ACC112 (cell line): ENCODE measurements around the gene UNC93B1.
A peak's percentile ranks its signal among the peaks of the same experiment; 100 is the strongest.
"Not testable (repeated sequence)": the region's sequence is repeated elsewhere in the genome, so short reads cannot be mapped to it uniquely, and the experiment has no call there.

Source experiments
- H2AFZ ChIP-seq: fragments of 200-600 bp; sonication (generic); one replicate; pipeline ENCODE4 v1.6.0; 2017; ENCODE audit warnings: antibody characterized with exemption, low read length; ENCODE audit not compliant: unreplicated experiment
- H3K27ac ChIP-seq: fragments of 200-600 bp; sonication (generic); 2 replicates; pipeline ENCODE4 v1.5.1; 2014; ENCODE audit warnings: low read depth, mild to moderate bottlenecking, antibody characterized with exemption, low read length, moderate library complexity
- H3K27me3 ChIP-seq: fragments of 200-600 bp; sonication (generic); 2 replicates; pipeline ENCODE4 v1.6.1; 2014; ENCODE audit warnings: mild to moderate bottlenecking, antibody characterized with exemption, low read length, moderate library complexity, mixed read lengths; ENCODE audit not compliant: insufficient read depth
- H3K36me3 ChIP-seq: fragments of 200-600 bp; sonication (generic); 2 replicates; pipeline ENCODE4 v1.6.1; 2016; ENCODE audit warnings: mild to moderate bottlenecking, antibody characterized with exemption, low read length, moderate library complexity, mixed read lengths; ENCODE audit not compliant: insufficient read depth
- H3K4me1 ChIP-seq: fragments of 200-600 bp; sonication (generic); one replicate; pipeline ENCODE4 v1.6.1; 2016; ENCODE audit warnings: low read length, mixed read lengths; ENCODE audit not compliant: insufficient read depth, unreplicated experiment, control insufficient read depth
- H3K4me3 ChIP-seq: fragments of 200-600 bp; sonication (generic); 2 replicates; pipeline ENCODE4 v1.5.1; 2014; ENCODE audit warnings: mild to moderate bottlenecking, low read depth, low read length
- H3K79me2 ChIP-seq: fragments of 200-600 bp; sonication (generic); one replicate; pipeline ENCODE4 v1.6.0; 2016; ENCODE audit warnings: low read length; ENCODE audit not compliant: control insufficient read depth, unreplicated experiment, insufficient read depth

UNC93B1 gene

GRCh38 chr11:67978766-67979418 lies 25.0 kb downstream of the UNC93B1 start:
- not testable (repeated sequence) for H3K27ac ChIP-seq, H2AFZ ChIP-seq, H3K79me2 ChIP-seq, H3K4me3 ChIP-seq, H3K4me1 ChIP-seq, H3K36me3 ChIP-seq
- H3K27me3 ChIP-seq: peaks cover 18% of the 10 kb centered on the region; the same call in 1 of the 2 replicates

- not testable (repeated sequence) for H3K79me2 ChIP-seq, H2AFZ ChIP-seq, H3K27ac ChIP-seq, H3K36me3 ChIP-seq, H3K4me3 ChIP-seq, H3K4me1 ChIP-seq
- H3K27me3 ChIP-seq: peaks cover 18% of the 10 kb centered on the region; the same call in 1 of the 2 replicates
Observed at GRCh38 chr11:67974746-67975145, 29.2 kb downstream of the UNC93B1 start.

- H3K79me2 ChIP-seq, H3K27me3 ChIP-seq, H3K4me3 ChIP-seq, H2AFZ ChIP-seq, H3K27ac ChIP-seq, H3K4me1 ChIP-seq, H3K36me3 ChIP-seq: not testable (repeated sequence)
Observed at GRCh38 chr11:67965830-67966348, 38.0 kb downstream of the UNC93B1 start.

DNA sequence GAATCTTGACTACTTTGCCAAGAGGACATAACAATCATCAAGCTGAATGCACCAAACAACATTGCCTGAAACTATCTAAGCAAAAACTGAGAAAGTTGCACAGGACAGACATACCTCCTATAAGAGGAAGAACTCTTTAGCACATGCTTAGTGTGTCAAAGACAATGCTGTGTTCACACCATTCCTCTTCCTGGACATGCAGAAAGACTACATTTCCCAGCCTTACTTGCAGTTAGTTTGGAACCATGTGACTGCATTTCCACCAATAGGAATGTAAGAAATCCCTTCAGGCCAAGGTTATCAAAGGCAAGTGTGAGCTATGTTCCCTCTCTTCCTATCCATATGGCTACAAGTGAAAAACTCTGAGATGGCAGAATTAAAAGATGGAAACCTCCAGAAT lies 39.2 kb downstream of the UNC93B1 start:
- not testable (repeated sequence) for H3K27ac ChIP-seq, H3K79me2 ChIP-seq, H3K27me3 ChIP-seq, H3K4me3 ChIP-seq, H3K4me1 ChIP-seq, H2AFZ ChIP-seq, H3K36me3 ChIP-seq

DNA sequence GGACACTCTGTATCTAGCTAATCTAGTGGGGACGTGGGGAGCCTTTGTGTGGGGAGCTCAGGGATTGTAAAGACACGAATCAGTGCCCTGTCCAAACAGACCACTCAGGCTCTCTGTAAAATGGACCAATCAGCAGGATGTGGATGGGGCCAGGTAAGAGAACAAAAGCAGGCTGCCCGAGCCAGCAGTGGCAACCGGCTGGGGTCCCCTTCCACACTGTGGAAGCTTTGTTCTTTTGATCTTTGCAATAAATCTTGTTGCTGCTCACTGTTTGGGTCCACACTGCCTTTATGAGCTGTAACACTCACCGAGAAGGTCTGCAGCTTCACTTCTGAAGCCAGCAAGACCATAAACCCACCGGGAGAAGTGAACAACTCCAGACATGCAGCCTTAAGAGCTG lies 40.0 kb downstream of the UNC93B1 start:
- not testable (repeated sequence) for H3K27me3 ChIP-seq, H3K4me1 ChIP-seq, H3K4me3 ChIP-seq, H3K27ac ChIP-seq, H3K79me2 ChIP-seq, H2AFZ ChIP-seq, H3K36me3 ChIP-seq

DNA sequence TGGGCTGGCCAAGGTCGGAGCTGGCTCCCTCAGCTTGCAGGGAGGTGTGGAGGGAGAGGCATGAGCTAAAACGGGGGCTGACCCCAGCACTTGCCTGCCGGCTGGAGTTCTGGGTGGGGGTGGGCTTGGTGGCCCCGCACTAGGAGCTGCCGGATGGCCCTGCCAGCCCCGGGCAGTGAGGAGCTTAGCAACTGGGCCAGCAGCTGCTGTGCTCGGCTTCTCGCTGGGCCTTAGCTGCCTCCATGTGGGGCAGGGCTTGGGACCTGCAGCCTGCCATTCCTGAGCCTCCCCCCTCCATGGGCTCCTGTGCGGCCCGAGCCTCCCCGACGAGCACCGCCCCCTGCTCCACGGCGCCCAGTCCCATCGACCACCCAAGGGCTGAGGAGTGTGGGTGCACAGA lies 40.7 kb downstream of the UNC93B1 start:
- not testable (repeated sequence) for H3K79me2 ChIP-seq, H3K27ac ChIP-seq, H3K36me3 ChIP-seq, H3K4me1 ChIP-seq, H3K4me3 ChIP-seq, H2AFZ ChIP-seq, H3K27me3 ChIP-seq

- H3K27me3 ChIP-seq, H2AFZ ChIP-seq, H3K27ac ChIP-seq, H3K4me1 ChIP-seq, H3K4me3 ChIP-seq, H3K79me2 ChIP-seq, H3K36me3 ChIP-seq: not testable (repeated sequence)
Observed at GRCh38 chr11:67956236-67956635, 47.7 kb downstream of the UNC93B1 start.

GRCh38 chr11:67955461-67956007 lies 48.4 kb downstream of the UNC93B1 start:
- H3K79me2 ChIP-seq, H3K4me1 ChIP-seq, H3K27me3 ChIP-seq, H2AFZ ChIP-seq, H3K36me3 ChIP-seq, H3K27ac ChIP-seq: not testable (repeated sequence)
- peak overlapping the region; percentile 75 for H3K4me3 ChIP-seq

DNA sequence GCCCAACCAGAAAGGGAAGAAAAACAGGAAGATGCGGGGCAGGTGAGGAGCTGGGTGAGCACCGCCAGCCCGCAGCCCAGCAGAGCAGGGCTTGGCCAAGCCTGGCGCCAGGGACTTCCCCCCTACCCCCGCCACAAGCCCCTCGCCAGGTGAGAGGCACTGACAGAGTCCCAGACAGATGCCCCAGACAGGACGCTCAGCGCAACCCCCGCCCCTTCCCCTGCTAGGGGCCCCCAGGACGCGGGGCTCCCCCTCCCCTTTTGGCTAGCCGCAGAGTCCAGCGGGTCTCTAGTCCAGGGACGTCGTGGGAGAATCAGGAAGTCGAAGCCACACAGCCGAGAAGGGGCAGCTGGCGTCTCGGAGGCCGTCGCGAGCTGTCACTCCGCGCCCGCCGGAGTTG lies 48.9 kb downstream of the UNC93B1 start:
- H3K4me3 ChIP-seq: peak overlapping the region; percentile 75; the same call in 1 of the 2 replicates
- H3K27me3 ChIP-seq, H3K27ac ChIP-seq, H3K36me3 ChIP-seq, H2AFZ ChIP-seq, H3K79me2 ChIP-seq, H3K4me1 ChIP-seq: not testable (repeated sequence)

DNA sequence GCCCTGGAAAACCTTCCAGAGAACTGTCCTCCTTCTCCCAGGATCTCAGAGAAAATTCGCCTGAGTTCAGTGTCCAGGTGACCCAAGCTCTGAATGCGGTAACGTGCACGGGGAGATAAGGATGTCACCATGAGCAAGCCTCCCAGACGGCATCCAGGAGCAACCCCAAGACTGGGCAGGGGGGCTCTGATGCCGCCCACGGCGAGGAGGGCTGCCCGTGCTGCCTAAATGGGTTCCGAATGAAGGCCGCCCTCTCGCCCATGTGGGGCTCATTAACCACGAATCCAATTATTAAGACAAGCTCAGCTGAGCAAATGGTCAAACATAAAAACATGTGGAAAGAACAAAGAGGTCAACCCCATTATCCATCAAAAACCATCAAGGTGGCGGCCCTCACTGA lies 49.6 kb downstream of the UNC93B1 start:
- not testable (repeated sequence) for H3K79me2 ChIP-seq, H3K4me1 ChIP-seq, H3K27me3 ChIP-seq, H3K27ac ChIP-seq, H3K4me3 ChIP-seq, H2AFZ ChIP-seq, H3K36me3 ChIP-seq

GRCh38 chr11:67950705-67951104 lies 53.2 kb downstream of the UNC93B1 start:
- not testable (repeated sequence) for H3K27ac ChIP-seq, H3K36me3 ChIP-seq, H3K4me3 ChIP-seq, H3K4me1 ChIP-seq, H3K79me2 ChIP-seq, H2AFZ ChIP-seq
- peaks cover 10% of the 10 kb centered on the region; the same call in 1 of the 2 replicates for H3K27me3 ChIP-seq
